HEK293 (cell line): ENCODE measurements around the gene ADCYAP1R1.

ENCODE experiments used
- CTCF ChIA-PET: fragments of 350-600 bp; formaldehyde crosslinking; extraction: SDS; loops from one replicate; lab custom pipeline; 2021; ENCODE audit warnings: antibody characterized with exemption; lab: Yijun Ruan, JAX
- POLR2A ChIA-PET: fragments of 300-600 bp; formaldehyde crosslinking; extraction: SDS; loops from one replicate; lab custom pipeline; 2020; ENCODE audit warnings: antibody characterized with exemption, inconsistent platforms; lab: Yijun Ruan, JAX
- H3K27ac ChIP-seq: fragments of 200-500 bp; sonication (Bioruptor generic); 2 replicates; pipeline ENCODE4 v1.5.1; 2014; ENCODE audit warnings: low read depth, low read length, control low read depth, inconsistent platforms; ENCODE audit errors: extremely low read depth
- H3K36me3 ChIP-seq, 2 experiments: fragments of 200-500 bp in 1 of 2; sonication (Bioruptor generic) in 1 of 2; 1 replicate in 1 of 2; 2 replicates in 1 of 2; pipeline ENCODE4 v1.5.1; 2014 to 2017; ENCODE audit warnings: inconsistent platforms in 2 of 2, low read length in 2 of 2; ENCODE audit not compliant: control insufficient read depth in 2 of 2, insufficient read depth in 1 of 2
- H3K4me1 ChIP-seq: fragments of 200-500 bp; sonication (Bioruptor generic); 2 replicates; pipeline ENCODE4 v1.5.1; 2014; ENCODE audit warnings: mild to moderate bottlenecking, low read length, inconsistent platforms; ENCODE audit not compliant: control insufficient read depth, insufficient read depth
- H3K4me3 ChIP-seq: 2 replicates; pipeline ENCODE4 v1.5.1; 2011; ENCODE audit warnings: low read depth, mild to moderate bottlenecking, control low read depth, low read length, moderate library complexity
- H3K9me3 ChIP-seq: fragments of 200-500 bp; sonication (Bioruptor generic); 2 replicates; pipeline ENCODE4 v1.5.1; 2014; ENCODE audit warnings: low read depth, low read length, inconsistent platforms; ENCODE audit not compliant: control insufficient read depth, insufficient read depth
- EGR2 ChIP-seq: fragments of 450-650 bp; formaldehyde crosslinking; IDR thresholded peaks from 2 replicates; pipeline ENCODE4 v1.5.1; 2016; ENCODE audit warnings: low read depth, missing biosample characterization, missing genetic modification characterization
- GLIS1 ChIP-seq: fragments of 450-650 bp; formaldehyde crosslinking; IDR thresholded peaks from 2 replicates; pipeline ENCODE4 v1.5.1; 2016; ENCODE audit warnings: missing biosample characterization, missing genetic modification characterization
- GLIS2 ChIP-seq: fragments of 450-650 bp; formaldehyde crosslinking; IDR thresholded peaks from 2 replicates; pipeline ENCODE4 v1.5.1; 2016; ENCODE audit warnings: missing biosample characterization, missing genetic modification characterization
- HOXA7 ChIP-seq: sonication (generic); formaldehyde crosslinking; IDR thresholded peaks from 2 replicates; pipeline ENCODE4 v1.8.1; 2022; ENCODE audit warnings: missing genetic modification reagents, borderline replicate concordance
- IKZF3 ChIP-seq: fragments of 450-650 bp; IDR thresholded peaks from 2 replicates; pipeline ENCODE4 v1.5.0; 2018; ENCODE audit warnings: missing biosample characterization, mild to moderate bottlenecking, missing genetic modification characterization, moderate library complexity
- KLF16 ChIP-seq: fragments of 450-650 bp; formaldehyde crosslinking; IDR thresholded peaks from 2 replicates; pipeline ENCODE4 v1.5.1; 2017; ENCODE audit warnings: missing biosample characterization, missing genetic modification characterization
- MEIS1 ChIP-seq: sonication (generic); formaldehyde crosslinking; IDR thresholded peaks from 2 replicates; pipeline ENCODE4 v1.8.1; 2022; ENCODE audit warnings: missing genetic modification reagents, mild to moderate bottlenecking, borderline replicate concordance
- ZNF175 ChIP-seq: fragments of 450-650 bp; formaldehyde crosslinking; IDR thresholded peaks from 2 replicates; pipeline ENCODE4 v1.5.1; 2016; ENCODE audit warnings: missing biosample characterization, missing genetic modification characterization
- ZNF223 ChIP-seq: fragments of 450-650 bp; formaldehyde crosslinking; IDR thresholded peaks from 2 replicates; pipeline ENCODE4 v1.5.1; 2016; ENCODE audit warnings: missing biosample characterization, missing genetic modification characterization
- ZNF239 ChIP-seq: fragments of 450-650 bp; formaldehyde crosslinking; IDR thresholded peaks from 2 replicates; pipeline ENCODE4 v1.5.1; 2016; ENCODE audit warnings: missing biosample characterization, missing genetic modification characterization
- ZNF274 ChIP-seq, 2 experiments: fragments of 200-500 bp in 1 of 2; fragments of 450-650 bp in 1 of 2; sonication (Bioruptor generic) in 1 of 2; formaldehyde crosslinking in 1 of 2; IDR thresholded peaks; 2 replicates each; pipeline versions ENCODE4 v1.5.1 to v1.6.1; 2014 to 2016; ENCODE audit warnings: borderline replicate concordance in 1 of 2, inconsistent platforms in 1 of 2, low read length in 1 of 2, missing biosample characterization in 1 of 2, missing genetic modification characterization in 1 of 2
- ZNF404 ChIP-seq: fragments of 450-650 bp; formaldehyde crosslinking; IDR thresholded peaks from 2 replicates; pipeline ENCODE4 v1.5.1; 2017; ENCODE audit warnings: missing biosample characterization, missing genetic modification characterization
- ZNF514 ChIP-seq: fragments of 450-650 bp; formaldehyde crosslinking; IDR thresholded peaks from 2 replicates; pipeline ENCODE4 v1.5.1; 2016; ENCODE audit warnings: missing biosample characterization, missing genetic modification characterization
- ZNF610 ChIP-seq: fragments of 450-650 bp; formaldehyde crosslinking; IDR thresholded peaks from 2 replicates; pipeline ENCODE4 v1.5.1; 2016; ENCODE audit warnings: missing biosample characterization, missing genetic modification characterization, borderline replicate concordance
- ZNF623 ChIP-seq: fragments of 450-650 bp; formaldehyde crosslinking; IDR thresholded peaks from 2 replicates; pipeline ENCODE4 v1.5.1; 2016; ENCODE audit warnings: missing biosample characterization, missing genetic modification characterization
- ZNF785 ChIP-seq: fragments of 450-650 bp; formaldehyde crosslinking; IDR thresholded peaks from 2 replicates; pipeline ENCODE4 v1.5.1; 2016; ENCODE audit warnings: missing biosample characterization, missing genetic modification characterization
- TF ChIP-seq, protein P1 (sequence below): fragments of 450-650 bp; formaldehyde crosslinking; IDR thresholded peaks from 2 replicates; pipeline ENCODE4 v1.5.1; 2016; ENCODE audit warnings: missing biosample characterization, missing genetic modification characterization
- TF ChIP-seq, protein P2 (sequence below): fragments of 450-650 bp; formaldehyde crosslinking; IDR thresholded peaks from 2 replicates; pipeline ENCODE4 v1.5.1; 2016; ENCODE audit warnings: missing biosample characterization, missing genetic modification characterization
- TF ChIP-seq, protein P3 (sequence below): fragments of 450-650 bp; IDR thresholded peaks from 2 replicates; pipeline ENCODE4 v1.5.1; 2018; ENCODE audit warnings: missing biosample characterization, missing genetic modification characterization
- TF ChIP-seq, protein P4 (sequence below): fragments of 450-650 bp; formaldehyde crosslinking; IDR thresholded peaks from 2 replicates; pipeline ENCODE4 v1.5.0; 2017; ENCODE audit warnings: missing biosample characterization, missing genetic modification characterization, borderline replicate concordance
- TF ChIP-seq, protein P5 (sequence below): fragments of 450-650 bp; formaldehyde crosslinking; conservative IDR thresholded peaks from 2 replicates; pipeline ENCODE4 v1.5.1; 2016; ENCODE audit warnings: low read depth, missing biosample characterization, missing genetic modification characterization

Gene ADCYAP1R1

DNA sequence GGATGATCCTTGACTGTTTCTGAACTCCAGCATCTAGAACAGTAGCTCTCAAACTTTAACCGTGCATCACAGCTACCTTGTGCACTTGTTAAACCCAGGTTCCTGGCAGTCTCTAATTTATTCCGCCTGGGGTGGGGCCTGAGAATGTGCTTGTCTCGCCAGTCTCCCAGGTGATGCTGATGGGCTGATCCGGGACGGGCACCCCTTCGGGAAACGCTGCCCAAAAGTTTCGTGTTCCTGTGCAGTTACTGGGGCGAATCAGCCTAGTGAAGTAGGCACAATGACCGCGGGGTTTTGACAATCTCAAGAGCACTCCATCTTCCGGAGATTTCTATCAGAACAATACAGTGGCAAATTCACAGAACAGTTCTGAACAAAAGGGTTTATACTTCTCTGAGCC is 29.9 kb downstream of the ADCYAP1R1 start:
- POLR2A ChIA-PET: no interaction called here
- Histone ChIP-seq H3K4me3 (no peak overlapping the region), H3K9me3 (no peaks in the 10 kb centered on the region), H3K36me3 (no peaks in the 10 kb centered on the region)
- CTCF ChIA-PET: interaction anchor here (0.8 kb wide), 1 partner anchor 144 kb away, joined by 3 read pairs; no protein-coding TSS in a partner anchor
- TF ChIP-seq ZNF239 (tag by site-specific recombination): no peak
- TF ChIP-seq ZNF274 (IDR thresholded peaks at IDR 0.05; ENCODE audit: low read length): no peak
- no peak for TF ChIP-seq ZNF274 (tag by site-specific recombination; IDR thresholded peaks at IDR 0.05; ENCODE audit: borderline replicate concordance)
- TF ChIP-seq, protein P1, sequence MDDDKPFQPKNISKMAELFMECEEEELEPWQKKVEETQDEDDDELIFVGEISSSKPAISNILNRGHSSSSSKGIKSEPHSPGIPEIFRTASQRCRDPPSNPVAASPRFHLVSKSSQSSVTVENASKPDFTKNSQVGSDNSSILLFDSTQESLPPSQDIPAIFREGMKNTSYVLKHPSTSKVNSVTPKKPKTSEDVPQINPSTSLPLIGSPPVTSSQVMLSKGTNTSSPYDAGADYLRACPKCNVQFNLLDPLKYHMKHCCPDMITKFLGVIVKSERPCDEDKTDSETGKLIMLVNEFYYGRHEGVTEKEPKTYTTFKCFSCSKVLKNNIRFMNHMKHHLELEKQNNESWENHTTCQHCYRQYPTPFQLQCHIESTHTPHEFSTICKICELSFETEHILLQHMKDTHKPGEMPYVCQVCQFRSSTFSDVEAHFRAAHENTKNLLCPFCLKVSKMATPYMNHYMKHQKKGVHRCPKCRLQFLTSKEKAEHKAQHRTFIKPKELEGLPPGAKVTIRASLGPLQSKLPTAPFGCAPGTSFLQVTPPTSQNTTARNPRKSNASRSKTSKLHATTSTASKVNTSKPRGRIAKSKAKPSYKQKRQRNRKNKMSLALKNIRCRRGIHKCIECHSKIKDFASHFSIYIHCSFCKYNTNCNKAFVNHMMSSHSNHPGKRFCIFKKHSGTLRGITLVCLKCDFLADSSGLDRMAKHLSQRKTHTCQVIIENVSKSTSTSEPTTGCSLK (tag by site-specific recombination): no peak
- TF ChIP-seq ZNF223 (tag by site-specific recombination): no peak
- no peak for TF ChIP-seq ZNF785 (tag by site-specific recombination)
- TF ChIP-seq KLF16 (tag by site-specific recombination): no peak
- TF ChIP-seq EGR2 (tag by site-specific recombination): no peak
- TF ChIP-seq ZNF610 (tag by site-specific recombination): no peak
- TF ChIP-seq ZNF623 (tag by site-specific recombination): no peak
- no peak for TF ChIP-seq HOXA7
- TF ChIP-seq, all 188 proteins: peak for 0
- H3K4me1 ChIP-seq: no peaks in the 10 kb centered on the region
- H3K27ac ChIP-seq: no peak overlapping the region

DNA sequence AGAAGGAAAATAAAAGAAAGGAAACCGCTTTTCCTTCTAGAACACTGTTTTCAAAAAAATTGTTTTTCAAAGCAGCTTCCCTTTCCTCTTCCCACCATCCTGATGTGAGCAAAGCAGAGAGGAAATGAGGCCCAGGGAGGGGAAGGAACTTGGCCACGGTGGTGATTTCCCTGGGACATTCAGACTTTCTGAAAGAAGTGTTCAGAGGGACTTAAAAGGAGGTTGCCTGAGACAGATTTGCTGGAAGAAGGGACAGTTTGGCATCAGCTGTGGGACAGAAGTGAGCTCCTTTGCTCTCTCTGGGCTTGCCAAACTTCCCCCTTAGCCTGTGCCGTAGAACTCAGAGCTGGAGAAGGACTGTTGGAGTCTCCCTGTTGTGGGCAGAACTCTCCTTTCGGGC is 30.3 kb downstream of the ADCYAP1R1 start:
- H3K9me3 ChIP-seq: no peaks in the 10 kb centered on the region
- H3K36me3 ChIP-seq: no peaks in the 10 kb centered on the region
- H3K4me1 ChIP-seq: no peaks in the 10 kb centered on the region
- H3K27ac ChIP-seq: no peak overlapping the region
- POLR2A ChIA-PET: no interaction called here
- CTCF ChIA-PET: interaction anchor here (0.8 kb wide), 1 partner anchor 20 kb away, joined by 4 read pairs; no protein-coding TSS in a partner anchor
- H3K4me3 ChIP-seq: no peak overlapping the region
- TF ChIP-seq IKZF3 (tag by site-specific recombination) (no peak), GLIS1 (tag by site-specific recombination) (no peak), ZNF175 (tag by site-specific recombination) (no peak), GLIS2 (tag by site-specific recombination) (no peak), ZNF514 (tag by site-specific recombination) (no peak), MEIS1 (no peak), ZNF404 (tag by site-specific recombination) (no peak)
- TF ChIP-seq, protein P2, sequence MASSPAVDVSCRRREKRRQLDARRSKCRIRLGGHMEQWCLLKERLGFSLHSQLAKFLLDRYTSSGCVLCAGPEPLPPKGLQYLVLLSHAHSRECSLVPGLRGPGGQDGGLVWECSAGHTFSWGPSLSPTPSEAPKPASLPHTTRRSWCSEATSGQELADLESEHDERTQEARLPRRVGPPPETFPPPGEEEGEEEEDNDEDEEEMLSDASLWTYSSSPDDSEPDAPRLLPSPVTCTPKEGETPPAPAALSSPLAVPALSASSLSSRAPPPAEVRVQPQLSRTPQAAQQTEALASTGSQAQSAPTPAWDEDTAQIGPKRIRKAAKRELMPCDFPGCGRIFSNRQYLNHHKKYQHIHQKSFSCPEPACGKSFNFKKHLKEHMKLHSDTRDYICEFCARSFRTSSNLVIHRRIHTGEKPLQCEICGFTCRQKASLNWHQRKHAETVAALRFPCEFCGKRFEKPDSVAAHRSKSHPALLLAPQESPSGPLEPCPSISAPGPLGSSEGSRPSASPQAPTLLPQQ (tag by site-specific recombination): no peak
- TF ChIP-seq, protein P3, sequence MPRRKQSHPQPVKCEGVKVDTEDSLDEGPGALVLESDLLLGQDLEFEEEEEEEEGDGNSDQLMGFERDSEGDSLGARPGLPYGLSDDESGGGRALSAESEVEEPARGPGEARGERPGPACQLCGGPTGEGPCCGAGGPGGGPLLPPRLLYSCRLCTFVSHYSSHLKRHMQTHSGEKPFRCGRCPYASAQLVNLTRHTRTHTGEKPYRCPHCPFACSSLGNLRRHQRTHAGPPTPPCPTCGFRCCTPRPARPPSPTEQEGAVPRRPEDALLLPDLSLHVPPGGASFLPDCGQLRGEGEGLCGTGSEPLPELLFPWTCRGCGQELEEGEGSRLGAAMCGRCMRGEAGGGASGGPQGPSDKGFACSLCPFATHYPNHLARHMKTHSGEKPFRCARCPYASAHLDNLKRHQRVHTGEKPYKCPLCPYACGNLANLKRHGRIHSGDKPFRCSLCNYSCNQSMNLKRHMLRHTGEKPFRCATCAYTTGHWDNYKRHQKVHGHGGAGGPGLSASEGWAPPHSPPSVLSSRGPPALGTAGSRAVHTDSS: no peak
- TF ChIP-seq, protein P4, sequence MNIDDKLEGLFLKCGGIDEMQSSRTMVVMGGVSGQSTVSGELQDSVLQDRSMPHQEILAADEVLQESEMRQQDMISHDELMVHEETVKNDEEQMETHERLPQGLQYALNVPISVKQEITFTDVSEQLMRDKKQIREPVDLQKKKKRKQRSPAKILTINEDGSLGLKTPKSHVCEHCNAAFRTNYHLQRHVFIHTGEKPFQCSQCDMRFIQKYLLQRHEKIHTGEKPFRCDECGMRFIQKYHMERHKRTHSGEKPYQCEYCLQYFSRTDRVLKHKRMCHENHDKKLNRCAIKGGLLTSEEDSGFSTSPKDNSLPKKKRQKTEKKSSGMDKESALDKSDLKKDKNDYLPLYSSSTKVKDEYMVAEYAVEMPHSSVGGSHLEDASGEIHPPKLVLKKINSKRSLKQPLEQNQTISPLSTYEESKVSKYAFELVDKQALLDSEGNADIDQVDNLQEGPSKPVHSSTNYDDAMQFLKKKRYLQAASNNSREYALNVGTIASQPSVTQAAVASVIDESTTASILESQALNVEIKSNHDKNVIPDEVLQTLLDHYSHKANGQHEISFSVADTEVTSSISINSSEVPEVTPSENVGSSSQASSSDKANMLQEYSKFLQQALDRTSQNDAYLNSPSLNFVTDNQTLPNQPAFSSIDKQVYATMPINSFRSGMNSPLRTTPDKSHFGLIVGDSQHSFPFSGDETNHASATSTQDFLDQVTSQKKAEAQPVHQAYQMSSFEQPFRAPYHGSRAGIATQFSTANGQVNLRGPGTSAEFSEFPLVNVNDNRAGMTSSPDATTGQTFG (tag by site-specific recombination): no peak
- TF ChIP-seq, protein P5, sequence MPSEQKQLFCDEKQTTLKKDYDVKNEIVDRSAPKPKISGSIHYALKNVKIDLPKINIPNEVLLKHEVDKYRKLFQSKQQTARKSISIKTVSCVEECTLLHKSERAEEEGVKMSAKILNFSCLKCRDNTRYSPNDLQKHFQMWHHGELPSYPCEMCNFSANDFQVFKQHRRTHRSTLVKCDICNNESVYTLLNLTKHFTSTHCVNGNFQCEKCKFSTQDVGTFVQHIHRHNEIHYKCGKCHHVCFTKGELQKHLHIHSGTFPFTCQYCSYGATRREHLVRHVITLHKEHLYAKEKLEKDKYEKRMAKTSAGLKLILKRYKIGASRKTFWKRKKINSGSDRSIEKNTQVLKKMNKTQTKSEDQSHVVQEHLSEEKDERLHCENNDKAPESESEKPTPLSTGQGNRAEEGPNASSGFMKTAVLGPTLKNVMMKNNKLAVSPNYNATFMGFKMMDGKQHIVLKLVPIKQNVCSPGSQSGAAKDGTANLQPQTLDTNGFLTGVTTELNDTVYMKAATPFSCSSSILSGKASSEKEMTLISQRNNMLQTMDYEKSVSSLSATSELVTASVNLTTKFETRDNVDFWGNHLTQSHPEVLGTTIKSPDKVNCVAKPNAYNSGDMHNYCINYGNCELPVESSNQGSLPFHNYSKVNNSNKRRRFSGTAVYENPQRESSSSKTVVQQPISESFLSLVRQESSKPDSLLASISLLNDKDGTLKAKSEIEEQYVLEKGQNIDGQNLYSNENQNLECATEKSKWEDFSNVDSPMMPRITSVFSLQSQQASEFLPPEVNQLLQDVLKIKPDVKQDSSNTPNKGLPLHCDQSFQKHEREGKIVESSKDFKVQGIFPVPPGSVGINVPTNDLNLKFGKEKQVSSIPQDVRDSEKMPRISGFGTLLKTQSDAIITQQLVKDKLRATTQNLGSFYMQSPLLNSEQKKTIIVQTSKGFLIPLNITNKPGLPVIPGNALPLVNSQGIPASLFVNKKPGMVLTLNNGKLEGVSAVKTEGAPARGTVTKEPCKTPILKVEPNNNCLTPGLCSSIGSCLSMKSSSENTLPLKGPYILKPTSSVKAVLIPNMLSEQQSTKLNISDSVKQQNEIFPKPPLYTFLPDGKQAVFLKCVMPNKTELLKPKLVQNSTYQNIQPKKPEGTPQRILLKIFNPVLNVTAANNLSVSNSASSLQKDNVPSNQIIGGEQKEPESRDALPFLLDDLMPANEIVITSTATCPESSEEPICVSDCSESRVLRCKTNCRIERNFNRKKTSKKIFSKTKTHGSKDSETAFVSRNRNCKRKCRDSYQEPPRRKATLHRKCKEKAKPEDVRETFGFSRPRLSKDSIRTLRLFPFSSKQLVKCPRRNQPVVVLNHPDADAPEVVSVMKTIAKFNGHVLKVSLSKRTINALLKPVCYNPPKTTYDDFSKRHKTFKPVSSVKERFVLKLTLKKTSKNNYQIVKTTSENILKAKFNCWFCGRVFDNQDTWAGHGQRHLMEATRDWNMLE (tag by site-specific recombination): no peak
